Forelimb muscle (tissue), 1 donor: ENCODE results near the gene LPCAT2. TPM values are rescaled to one million over a fixed set of nuclear protein-coding genes. Genes with fewer than 3 reads are reported as not detected.
A peak's percentile ranks its signal among the peaks of the same experiment; 100 is the strongest.

Experiments
- DNase-seq: peaks from one replicate; pipeline ENCODE4 v3.0.0-alpha.2; 2013; ENCODE audit warnings: low read depth
- polyA plus RNA-seq: library from polyadenylated mRNA; unstranded; fragments of 120-200 nt; gene quantifications from one replicate; pipeline ENCODE4 v1.2.1, GENCODE V29; 2013; ENCODE audit not compliant: insufficient read length

Gene LPCAT2
- polyA plus RNA-seq, 1 donor: 21.8 TPM

DNA sequence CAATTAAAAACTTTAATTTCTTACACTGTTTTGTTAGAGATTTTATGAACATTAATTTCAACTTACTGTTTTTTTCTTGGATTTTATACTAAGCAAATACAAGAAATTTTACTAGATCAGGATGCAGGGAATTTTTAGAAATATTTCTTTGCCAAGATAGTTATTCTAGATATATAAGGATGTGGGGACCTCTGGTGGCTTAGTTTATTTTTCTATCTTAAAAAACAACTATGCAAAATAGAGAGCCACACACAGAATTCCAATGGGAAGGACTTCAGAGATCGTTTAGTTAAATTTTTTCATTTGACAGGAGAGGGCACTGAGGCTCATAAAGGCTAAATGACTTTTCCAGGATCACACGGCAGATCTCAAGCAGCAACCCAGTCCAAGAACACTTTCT lies 34.6 kb downstream of the LPCAT2 start:
- no peak for DNase-seq

DNA sequence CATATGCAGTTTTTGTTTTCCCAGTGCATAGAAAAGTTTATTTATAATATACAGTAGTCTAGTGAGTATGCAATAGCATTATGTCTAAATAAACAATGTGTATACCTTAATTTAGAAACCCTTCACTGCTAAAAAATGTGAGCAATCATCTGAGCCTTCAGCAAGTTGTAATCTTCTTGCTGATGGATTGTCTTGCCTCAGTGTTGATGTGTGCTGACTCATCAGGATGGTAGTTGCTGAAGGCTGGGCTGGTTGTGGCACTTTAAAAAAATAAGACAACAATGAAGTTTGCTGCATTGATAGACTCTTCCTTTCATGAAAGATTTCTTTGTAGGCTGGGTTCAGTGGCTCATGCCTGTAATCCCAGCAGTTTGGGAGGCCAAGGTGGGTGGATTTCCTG lies 43.7 kb downstream of the LPCAT2 start:
- no peak for DNase-seq

DNA sequence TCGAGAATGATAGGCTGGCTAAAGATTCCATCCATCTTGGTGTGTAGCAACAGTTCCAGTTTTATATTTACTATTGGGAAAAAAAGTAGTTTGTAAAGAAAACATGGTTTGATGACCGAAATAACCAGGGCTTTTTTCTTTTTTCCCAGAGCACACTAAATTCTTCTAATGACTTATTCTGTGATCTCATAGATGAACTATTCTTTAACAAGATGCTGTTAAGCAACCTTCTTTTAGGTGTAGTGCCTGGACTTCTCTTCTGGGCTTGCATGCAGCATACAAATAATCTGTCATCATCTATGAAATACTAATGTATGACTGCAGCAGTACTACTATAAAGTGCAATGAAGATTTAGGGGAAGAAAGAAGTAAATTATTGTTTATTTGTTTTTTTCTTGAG lies 46.6 kb downstream of the LPCAT2 start:
- no peak for DNase-seq

DNA sequence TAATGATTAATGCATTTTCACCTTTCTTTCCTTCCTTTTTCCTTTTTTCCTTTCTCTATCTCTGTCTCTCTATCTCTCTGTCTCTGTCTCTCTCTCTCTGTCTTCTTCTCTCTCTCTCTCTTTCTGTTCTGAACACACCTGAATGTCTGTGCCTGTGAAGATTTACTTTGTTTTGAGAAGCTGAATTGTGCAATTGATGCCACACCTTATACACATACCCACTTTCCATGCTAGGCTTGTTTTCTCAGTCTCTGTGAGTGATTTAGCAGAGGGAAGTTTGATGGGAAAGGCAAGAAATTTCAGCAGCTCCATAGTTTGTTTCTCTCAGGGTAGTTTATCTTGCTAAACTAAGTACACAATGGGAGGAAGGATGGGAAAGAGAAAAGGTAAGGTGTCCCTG lies 48.3 kb downstream of the LPCAT2 start:
- DNase-seq: no peak

DNA sequence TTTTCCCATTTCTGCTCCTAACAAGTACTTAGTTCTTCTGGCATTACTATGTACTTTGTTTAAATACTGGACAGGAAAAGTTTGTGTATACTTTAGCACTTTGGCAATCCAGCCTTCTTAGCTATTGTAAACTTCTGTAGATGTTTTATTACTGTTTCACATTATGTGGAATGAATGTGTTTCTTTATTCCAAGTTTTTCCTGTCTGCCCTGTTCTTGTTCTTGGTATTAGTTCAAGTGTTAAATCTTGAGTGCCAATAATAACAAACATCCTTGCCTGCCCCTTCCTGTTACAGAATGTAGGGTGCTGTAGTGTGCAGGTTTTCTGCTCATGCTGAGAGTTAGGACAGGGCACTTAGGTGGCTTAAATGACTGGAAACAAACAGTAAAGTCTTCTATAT lies 50.4 kb downstream of the LPCAT2 start:
- no peak for DNase-seq

DNA sequence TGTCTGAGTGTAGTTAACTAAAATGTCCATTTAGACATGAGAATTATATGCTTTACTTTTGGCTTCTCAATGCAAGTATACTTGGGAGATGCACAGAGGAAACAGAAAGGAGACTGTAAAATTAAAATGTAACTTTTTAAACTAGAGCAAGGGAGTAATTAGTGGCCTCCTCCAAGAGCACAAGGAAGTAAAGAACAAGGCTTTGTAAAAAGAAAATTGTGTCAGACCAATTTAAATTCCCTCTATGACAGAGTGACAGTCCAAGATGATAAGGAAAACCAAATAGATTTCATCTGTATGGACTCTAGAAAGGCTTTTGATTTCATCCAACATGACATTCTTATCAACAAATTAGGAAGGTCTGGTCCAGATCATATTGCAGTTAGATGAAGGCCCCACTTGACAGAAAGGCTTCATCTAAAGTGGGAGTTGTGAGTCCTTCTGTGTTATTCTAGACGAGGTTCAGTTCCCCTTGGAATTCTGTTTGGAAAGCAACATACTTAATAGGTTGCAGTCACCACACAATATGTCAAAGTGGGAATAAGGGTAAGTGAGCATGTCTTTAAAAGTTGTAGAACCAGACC lies 51.2 kb downstream of the LPCAT2 start:
- no peak for DNase-seq

DNA sequence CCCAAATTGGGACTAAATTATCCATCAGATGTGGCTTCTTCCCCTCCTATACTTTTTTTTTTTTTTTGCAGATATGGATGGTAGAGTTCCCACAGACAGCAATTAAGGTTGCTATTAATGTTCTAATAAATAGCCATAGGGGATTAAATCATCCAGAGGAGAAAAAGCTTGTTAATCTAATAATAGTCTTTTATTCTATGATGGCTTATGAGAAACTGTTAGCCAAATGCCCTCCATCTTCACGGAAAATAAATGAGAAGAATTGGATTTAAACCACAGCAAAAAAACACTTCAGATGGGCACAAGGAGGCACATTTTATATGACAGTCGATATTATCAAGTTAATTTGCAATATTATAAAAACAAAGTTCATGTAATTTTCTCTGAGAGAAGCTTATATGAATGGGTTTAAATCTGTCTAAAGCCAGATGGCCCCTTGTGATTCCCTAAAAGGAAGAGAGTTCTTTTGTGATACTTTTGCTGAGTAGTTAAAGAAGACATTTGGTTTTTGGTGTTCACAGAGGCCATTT lies 52.5 kb downstream of the LPCAT2 start:
- DNase-seq: no peak

DNA sequence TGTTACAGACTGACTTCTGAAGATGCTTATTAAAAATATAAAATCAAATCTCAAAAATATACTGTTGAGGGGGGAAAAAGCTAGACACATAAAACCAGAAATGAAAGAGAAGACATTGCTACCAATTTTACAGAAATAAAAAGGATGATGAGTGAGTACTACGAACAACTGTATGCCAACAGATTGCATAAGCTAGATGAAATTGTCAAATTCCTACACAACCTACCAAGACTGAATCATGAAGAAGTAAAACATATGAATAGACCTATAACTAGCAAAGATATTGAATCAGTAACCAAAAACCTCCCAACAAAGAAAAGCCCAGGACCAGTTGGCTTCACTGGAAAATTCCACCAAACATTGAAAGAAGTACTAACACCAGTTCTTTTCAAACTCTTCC lies 54.1 kb downstream of the LPCAT2 start:
- DNase-seq: no peak

DNA sequence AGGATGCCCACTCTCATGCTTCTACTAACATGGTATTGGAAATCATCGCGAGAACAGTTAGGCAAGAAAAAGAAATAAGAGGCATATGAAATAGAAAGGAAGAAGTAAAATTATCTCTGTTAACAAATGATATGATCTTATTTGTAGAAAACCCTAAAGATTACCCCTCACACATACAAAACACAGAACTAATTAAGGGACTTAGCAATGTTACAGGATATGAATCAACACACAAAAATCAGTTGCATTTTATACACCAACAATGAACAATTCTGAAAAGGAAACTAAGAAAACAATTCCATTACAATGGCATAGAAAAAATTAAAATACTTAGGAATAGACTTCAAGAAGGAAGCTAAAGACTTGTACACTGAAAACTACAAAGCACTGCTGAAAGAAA lies 54.9 kb downstream of the LPCAT2 start:
- no peak for DNase-seq

DNA sequence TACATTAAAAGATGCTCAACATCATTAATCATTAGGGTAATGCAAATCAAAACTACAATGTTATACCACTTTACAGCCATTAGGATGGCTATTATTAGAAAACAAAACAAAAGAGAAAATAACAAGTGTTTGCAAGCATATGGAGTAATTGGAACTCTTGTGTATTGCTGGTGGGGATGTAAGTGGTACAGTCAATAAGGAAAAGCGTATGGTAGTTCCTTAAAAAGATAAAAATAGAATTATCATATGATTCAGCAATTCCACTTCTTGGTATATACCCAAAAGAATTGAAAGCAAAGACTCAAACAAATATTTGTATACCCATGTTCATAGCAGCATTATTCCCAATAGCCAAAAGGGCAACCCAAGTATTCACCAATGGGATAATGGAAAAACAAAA lies 56.2 kb downstream of the LPCAT2 start:
- no peak for DNase-seq

DNA sequence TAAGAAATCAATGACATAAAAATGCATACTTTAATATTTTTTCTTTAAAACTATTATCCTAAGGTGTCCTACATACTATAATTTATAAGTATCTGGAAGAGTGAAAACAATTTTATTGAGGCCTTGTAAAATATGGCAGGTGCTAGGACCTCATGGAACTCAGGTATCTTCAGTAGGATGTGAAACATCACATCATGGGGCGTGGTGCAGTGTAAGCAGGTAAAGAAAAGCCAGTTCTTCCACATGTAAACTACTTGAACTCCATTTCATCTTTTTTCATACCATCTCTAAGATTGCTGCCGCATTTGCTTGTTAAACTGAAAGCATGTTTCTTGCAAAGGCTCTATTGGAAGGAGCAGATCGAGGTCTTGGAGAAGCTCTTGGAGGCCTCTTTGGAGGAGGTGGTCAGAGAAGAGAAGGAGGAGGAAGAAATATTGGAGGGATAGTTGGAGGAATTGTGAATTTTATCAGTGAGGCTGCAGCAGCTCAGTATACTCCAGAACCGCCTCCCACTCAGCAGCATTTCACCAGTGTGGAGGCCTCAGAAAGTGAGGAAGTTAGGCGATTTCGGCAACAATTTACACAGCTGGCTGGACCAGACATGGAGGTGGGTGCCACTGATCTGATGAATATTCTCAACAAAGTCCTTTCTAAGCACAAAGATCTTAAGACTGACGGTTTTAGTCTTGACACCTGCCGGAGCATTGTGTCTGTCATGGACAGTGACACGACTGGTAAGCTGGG lies 57.7 kb downstream of the LPCAT2 start, which contains the start of gene CAPNS2:
Gene CAPNS2 (plus strand): TSS at position 253 of the 744 bp plus-strand sequence. CDS start 73 bp downstream, at position 326.
- no peak for DNase-seq

DNA sequence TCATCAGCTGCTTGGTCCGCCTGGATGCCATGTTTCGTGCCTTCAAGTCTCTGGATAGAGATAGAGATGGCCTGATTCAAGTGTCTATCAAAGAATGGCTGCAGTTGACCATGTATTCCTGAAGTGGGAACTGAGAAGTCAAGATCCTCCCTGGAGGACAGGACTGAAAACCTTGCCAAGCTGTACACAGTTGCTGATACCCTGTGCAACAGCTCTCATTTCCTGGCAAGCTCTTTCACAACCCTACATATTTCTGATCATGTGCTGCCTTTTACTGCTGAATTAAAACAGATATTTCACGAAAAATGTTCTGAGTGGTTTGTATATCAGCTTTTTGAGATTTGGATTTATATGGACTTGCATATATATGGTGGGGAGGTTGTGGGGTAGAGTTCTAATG lies 58.5 kb downstream of the LPCAT2 start:
- no peak for DNase-seq

DNA sequence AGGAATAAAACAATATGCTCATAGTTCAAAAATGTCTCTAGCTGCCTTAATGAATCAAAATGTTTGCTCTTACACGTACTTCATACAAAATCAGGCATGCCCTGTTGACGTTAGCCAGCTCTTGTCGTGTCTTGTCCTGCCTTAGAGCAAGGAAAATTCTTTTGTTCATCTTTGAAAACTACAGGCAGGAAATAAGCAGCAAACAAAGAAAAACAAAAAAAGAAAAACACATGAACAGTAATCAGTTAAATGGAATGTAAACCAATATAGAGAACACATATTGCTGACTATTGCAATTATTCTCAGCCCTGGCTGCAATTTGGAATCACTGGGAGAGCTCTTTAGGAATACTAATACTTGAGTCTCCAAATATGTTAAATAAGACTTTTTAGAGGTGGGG lies 59.3 kb downstream of the LPCAT2 start:
- DNase-seq: no peak

DNA sequence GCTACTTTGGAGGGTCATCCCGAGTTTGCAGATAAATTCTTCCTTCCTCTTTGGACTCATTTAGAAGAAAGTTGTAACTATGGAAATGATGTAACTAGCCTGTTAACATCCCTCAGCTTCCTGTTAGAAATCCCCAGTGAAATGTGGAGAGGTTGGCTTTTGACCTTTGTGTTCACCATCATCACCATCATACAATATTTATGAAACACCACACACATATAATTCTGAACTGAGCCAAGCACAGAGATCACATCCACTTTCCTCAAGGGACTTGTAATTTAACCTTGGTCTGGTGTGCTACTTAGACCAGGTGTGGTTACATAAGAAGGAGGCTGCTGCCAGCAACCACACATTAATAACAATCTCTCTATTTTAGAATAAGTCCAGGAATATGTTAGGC lies 60.2 kb downstream of the LPCAT2 start:
- peak; percentile 56 for DNase-seq

DNA sequence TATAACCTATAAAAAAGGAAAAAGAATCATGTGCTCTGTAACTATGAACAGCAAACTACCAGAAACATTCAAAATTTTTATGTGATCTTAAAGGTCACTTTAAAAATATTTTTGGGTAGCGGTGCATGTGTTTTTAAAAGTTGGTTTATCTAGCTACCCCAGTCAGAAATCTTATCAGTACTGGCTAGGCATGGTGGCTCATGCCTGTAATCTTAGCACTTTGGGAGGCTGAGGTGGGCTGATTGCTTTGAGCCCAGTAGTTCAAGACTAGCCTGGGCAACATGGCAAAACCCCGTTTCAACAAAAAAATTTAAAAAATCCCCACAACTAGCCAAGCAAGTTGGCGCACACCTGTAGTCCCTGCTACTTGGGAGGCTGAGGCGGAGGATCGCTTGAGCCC lies 61.3 kb downstream of the LPCAT2 start:
- DNase-seq: no peak

DNA sequence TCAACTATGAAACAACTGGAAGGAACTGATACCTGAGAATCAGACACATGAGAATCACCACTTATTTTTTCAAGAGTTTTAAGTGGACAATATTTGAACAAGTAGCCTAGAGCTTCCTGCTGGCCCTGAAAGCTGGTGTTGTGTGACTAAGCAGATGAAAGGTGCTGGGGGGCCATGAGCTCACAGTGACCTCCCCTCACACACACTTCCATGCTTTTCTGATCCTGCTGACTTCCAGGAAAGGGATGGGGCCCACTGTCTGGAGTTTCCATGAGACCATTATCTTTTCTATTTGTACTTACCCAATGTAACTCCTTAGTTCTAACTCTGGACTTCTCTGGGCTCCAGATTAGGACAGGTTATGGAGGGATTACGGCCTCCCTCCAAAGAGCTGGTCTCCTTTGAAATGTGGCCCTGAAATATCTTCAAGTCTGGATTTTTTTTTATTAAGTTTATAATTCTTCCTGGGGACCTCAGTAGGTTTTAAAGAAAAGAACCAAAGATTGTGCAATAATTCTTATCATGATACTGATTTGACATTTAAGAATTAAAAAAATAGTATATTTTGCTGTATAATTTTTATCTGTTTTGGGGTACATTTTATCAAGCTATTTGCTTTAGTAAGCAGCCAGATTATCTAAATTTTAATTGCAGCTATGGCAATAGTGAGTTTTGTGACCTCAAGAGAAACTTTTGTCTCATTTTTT lies 62.5 kb downstream of the LPCAT2 start:
- DNase-seq: no peak

DNA sequence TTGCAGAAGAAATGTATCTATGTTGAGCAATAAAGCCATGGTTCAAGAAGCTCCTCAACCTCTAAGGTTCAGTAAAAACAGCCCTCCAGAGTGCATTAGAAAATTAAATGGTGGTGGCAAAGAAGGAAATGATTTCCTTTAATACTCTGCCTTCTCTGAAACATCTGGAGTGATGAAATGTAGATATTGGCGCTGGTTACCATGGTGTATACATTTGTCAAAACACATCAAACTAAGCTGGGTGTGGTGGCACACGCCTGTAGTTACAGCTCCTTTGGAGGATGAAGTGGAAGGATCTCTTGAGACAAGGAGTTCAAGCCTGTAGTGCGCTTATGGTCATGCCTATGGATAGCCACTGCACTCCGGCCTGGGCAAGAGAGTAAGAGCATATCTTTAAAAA lies 63.6 kb downstream of the LPCAT2 start:
- no peak for DNase-seq

DNA sequence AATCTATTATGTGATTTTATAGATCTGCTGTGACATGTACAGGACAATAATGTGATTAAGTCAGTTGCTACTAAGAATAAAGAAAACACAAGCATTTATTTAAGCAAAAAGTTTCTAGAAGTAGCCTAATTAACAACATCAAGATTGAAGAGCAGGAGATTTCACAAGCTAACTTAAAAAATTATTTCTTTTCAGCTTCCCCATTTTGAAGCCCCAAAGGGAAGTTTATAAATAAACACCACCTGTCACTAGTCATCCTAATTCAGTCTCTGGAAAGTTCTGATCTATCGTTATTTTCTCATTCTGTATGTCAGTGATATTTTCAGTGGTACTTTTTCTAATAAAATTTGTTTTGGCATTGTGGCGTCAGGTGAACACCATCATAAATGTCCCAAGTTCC lies 65.9 kb downstream of the LPCAT2 start:
- no peak for DNase-seq

DNA sequence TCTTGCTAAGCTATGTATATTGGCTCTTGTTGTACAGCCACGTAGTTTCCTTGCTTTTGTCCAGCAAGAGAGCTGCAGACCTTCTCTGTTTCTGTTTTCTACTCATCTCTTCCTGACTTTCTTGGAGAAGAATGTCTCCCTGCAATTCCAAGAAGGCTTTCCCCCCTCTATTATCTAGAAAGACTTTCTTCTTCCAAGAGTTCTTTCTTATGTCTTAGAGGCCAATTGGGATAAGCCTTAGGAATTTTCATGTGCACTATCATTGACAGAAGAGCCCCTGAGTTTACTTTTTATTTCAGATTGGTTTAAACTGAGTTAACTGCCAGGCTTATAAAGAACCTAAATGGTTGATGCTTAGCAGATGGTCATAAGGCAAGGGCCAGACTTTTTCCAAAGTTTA lies 66.6 kb downstream of the LPCAT2 start:
- peak; percentile 88 for DNase-seq

DNA sequence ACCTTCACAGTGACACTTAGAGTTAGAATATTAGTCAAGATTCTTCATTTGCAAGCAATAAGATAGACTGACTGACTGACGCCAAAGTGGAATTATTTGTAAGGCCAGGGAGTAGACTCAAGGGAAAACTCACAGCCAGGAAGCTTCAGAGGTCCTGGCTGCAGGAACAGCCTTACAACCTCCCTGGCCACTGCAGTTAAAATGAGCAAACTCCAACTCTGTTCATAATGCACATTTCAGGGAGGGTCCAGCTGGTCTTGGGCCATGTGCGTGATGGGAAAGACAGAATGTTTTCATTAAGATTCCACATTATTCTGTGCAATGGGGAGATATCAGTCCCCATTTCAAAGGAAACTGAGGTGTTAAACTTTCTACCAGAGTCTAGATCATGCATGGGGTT lies 67.5 kb downstream of the LPCAT2 start:
- peak; percentile 93 for DNase-seq

DNA sequence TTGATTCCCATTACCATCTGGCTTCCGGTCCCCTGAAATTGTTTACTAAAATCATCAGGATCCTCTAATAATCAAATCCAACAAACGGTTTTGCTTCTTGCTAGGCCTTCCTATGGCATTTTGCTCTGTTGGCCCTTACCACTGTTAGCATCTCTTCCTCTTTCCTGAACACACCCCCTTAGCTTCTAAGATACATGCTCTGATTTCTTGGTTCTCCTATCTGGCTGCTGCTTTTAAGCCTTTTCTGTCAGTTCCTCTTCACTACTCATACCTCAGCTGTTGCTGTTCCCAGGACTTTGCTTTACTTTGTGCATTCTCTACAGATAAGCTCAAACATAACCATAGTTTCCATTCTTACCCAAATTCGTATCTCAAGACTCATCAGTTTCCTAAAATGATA lies 69.0 kb downstream of the LPCAT2 start:
- no peak for DNase-seq

DNA sequence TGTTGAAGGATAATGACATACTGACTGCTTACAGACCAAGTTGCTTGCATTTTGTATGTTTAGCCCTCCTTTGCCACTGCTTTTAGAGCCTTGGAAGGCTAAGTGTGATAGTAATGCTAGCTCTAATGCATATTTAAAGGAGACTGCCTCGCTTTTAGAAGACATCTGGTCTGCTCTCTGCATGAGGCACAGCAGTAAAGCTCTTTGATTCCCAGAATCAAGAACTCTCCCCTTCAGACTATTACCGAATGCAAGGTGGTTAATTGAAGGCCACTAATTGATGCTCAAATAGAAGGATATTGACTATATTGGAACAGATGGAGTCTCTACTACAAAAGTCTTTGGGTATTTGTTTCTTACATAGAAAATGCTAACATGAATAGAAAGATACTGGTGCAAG lies 76.8 kb downstream of the LPCAT2 start:
- no peak for DNase-seq

DNA sequence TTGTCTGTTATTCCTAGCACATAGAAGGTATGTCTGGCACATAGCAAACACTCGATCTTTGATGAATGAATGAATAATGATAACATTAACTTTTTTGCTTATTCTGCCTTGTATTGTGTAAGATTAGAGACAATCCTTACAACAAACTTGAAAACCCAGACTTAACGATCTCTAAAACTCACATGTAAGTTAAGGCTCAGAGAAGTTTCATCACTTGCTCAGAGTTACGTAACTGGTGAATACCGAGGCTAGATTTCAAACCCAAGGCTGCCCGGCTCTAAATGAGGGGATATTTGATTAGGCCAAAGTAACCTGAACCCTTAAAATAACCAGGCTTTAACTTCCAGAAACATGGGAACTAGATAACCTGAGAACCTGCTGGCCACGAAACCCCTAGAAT lies 79.9 kb downstream of the LPCAT2 start:
- DNase-seq: no peak
